Small intestine (tissue), 7 donors: ENCODE data around the gene CCDC177. TPM values are rescaled to one million over a fixed set of nuclear protein-coding genes. Genes with fewer than 3 reads are reported as not detected.
A peak's percentile ranks its signal among the peaks of the same experiment; 100 is the strongest.

ENCODE experiments used
- DNase-seq, 2 donors: peaks; one replicate each; pipeline versions ENCODE4 v3.0.0 to v3.0.0-alpha.2; 2013
- FAIRE-seq: peaks from 2 replicates; lab custom pipeline; 2012; peaks lifted over from hg19 to GRCh38; lab: Jason Lieb, UNC
- H3K27ac ChIP-seq, 3 donors: one replicate each; pipeline ENCODE4 v1.5.1; 2013; ENCODE audit warnings: low read length in 2 of 3, mild to moderate bottlenecking in 2 of 3, control low read depth in 1 of 3, inconsistent platforms in 1 of 3, low read depth in 1 of 3, moderate library complexity in 1 of 3
- H3K27me3 ChIP-seq, 3 donors: one replicate each; pipeline ENCODE4 v1.6.1; 2013; ENCODE audit warnings: low read length in 3 of 3, inconsistent platforms in 1 of 3; ENCODE audit not compliant: control insufficient read depth in 3 of 3, insufficient read depth in 3 of 3
- H3K36me3 ChIP-seq, 3 donors: one replicate each; pipeline ENCODE4 v1.6.1; 2013; ENCODE audit warnings: low read length in 3 of 3, inconsistent platforms in 1 of 3, low read depth in 1 of 3, mild to moderate bottlenecking in 1 of 3, moderate library complexity in 1 of 3; ENCODE audit not compliant: control insufficient read depth in 3 of 3, insufficient read depth in 2 of 3
- H3K4me1 ChIP-seq, 3 donors: one replicate each; pipeline ENCODE4 v1.6.1; 2013; ENCODE audit warnings: low read length in 2 of 3, inconsistent platforms in 1 of 3, low read depth in 1 of 3, mild to moderate bottlenecking in 1 of 3, moderate library complexity in 1 of 3; ENCODE audit not compliant: control insufficient read depth in 3 of 3, insufficient read depth in 2 of 3
- H3K4me3 ChIP-seq, 3 donors: one replicate each; pipeline ENCODE4 v1.5.1; 2013; ENCODE audit warnings: low read length in 3 of 3, control low read depth in 1 of 3, inconsistent platforms in 1 of 3, low read depth in 1 of 3, mild to moderate bottlenecking in 1 of 3, moderate library complexity in 1 of 3
- H3K9me3 ChIP-seq, 2 donors: one replicate each; pipeline ENCODE4 v1.6.1; 2013; ENCODE audit warnings: low read depth in 1 of 2, low read length in 1 of 2; ENCODE audit not compliant: control insufficient read depth in 2 of 2, insufficient read depth in 1 of 2
- WGBS, 3 donors: extraction: QIAGEN DNeasy Blood & Tissue Kit; methylation state at CpG; one replicate each; pipeline ENCODE4 v1.1.7; 2013; 5-methylcytosine and 5-hydroxymethylcytosine counted together
- polyA plus RNA-seq, 4 donors: library from polyadenylated mRNA; stranded (reverse) in 3 of 4; unstranded in 1 of 4; fragments of 200-250 nt in 3 of 4; fragments of 120-200 nt in 1 of 4; gene quantifications; one replicate each; pipeline versions ENCODE4 v1.2.1 to v1.2.3, GENCODE V29; 2013
- donor health status: healthy with polysubstance abuse.
- donor health status: control.
- donor health status: control.
- donor health status: Bipolar disorder and iron deficiency.
- donor health status: healthy.

The CCDC177 gene
- polyA plus RNA-seq, 4 donors, result 0.01 to 0.03 TPM; not detected in 2

- peak in 1 of 2 donors; percentile 24 for DNase-seq
- 52 to 62% (median 62%) methylated on average over 6 of the region's 6 CpGs for WGBS, 3 donors
- no peaks in the 10 kb centered on the region for H3K9me3 ChIP-seq
- H3K4me1 ChIP-seq, result no peaks in the 10 kb centered on the region
- no peak overlapping the region for H3K27ac ChIP-seq
- no peaks in the 10 kb centered on the region for H3K36me3 ChIP-seq
- FAIRE-seq, result no peak
- no peak overlapping the region for H3K4me3 ChIP-seq
- no peaks in the 10 kb centered on the region for H3K27me3 ChIP-seq
Measured at GRCh38 chr14:69593018-69593677, 18.5 kb upstream of the CCDC177 start.

DNA sequence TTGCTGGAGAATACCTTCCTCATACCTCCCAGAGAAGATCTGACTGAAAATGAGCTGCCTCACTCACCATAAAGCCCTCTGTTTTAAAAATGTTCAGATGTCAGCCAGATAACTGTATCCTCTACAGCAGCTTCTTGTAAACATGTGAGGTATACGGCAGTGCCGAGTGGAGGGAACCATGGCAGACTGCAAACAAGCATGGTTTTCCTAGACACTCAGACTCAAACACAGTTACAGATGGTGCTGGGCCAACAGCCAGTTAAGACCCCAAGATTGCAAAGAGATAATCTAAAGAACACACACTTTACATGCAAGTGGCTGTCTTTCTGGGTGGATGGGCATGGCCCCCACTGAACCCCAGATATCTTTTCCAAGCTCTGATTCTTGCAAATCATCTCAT, 16.6 kb upstream of the CCDC177 start:
- no peak for DNase-seq
- Histone ChIP-seq H3K4me3 (no peak overlapping the region), H3K4me1 (peaks cover 0 to 4% (median 0%) of the 10 kb centered on the region in 3 donors), H3K9me3 (no peaks in the 10 kb centered on the region), H3K36me3 (no peaks in the 10 kb centered on the region), H3K27me3 (no peaks in the 10 kb centered on the region), H3K27ac (no peak overlapping the region)
- 78 to 87% (median 83%) methylated on average over 2 of the region's 2 CpGs for WGBS, 3 donors
- no peak for FAIRE-seq

DNA sequence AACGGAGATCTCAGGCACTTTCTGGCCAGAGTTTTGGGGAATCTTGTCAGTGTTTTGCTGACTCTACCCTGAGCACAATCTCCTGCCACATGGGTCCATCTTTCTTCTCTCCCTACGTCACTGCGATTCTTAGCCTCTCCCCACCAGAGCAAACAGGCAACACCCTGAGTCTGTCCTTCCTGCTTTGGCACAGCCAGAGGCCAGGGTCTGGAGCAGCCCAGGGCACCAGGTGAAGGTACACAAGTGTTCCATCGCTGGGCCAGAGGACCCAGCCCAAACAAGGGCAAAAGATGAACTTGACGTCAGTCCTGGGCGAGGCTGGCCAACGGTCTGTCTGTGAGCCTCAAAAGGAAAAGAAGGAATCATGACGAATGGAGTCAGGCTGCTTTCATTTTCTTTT, 12.7 kb upstream of the CCDC177 start:
- H3K4me3 ChIP-seq, result no peak overlapping the region
- DNase-seq (peak; percentile 25 to 95), FAIRE-seq (no peak)
- WGBS, 3 donors, result 13 to 53% (median 46%) methylated on average over 8 of the region's 8 CpGs
- no peaks in the 10 kb centered on the region for H3K27me3 ChIP-seq
- H3K36me3 ChIP-seq, result no peaks in the 10 kb centered on the region
- H3K9me3 ChIP-seq, result no peaks in the 10 kb centered on the region
- peaks cover 0 to 4% (median 0%) of the 10 kb centered on the region in 3 donors for H3K4me1 ChIP-seq
- H3K27ac ChIP-seq, result peak overlapping the region in 1 of 3 donors; percentile 71

DNA sequence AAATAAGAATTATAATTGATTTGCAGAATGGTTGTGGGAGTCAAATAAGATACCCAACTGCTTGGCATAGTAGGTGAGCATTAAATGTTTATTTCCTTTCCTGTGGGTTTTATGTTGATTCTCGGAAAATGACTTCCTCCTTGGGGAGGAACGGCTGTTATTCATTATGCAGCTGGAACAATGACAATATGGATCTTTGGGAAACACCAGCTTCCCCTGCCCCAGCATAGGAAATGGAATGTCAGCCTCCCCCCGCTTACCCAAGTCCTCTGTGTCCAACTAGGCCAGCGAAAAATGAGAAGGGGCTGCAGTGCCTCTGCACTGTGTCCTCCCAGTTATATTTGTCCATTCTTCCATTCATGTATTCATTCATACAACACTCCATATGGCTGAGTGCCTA, 11.7 kb upstream of the CCDC177 start:
- H3K36me3 ChIP-seq, result no peaks in the 10 kb centered on the region
- 65 to 86% (median 83%) methylated on average over 4 of the region's 4 CpGs for WGBS, 3 donors
- no peak overlapping the region for H3K4me3 ChIP-seq
- H3K4me1 ChIP-seq, result peaks cover 0 to 4% (median 0%) of the 10 kb centered on the region in 3 donors
- H3K9me3 ChIP-seq, result no peaks in the 10 kb centered on the region
- DNase-seq, result no peak
- H3K27ac ChIP-seq, result no peak overlapping the region
- FAIRE-seq, result no peak
- no peaks in the 10 kb centered on the region for H3K27me3 ChIP-seq

- H3K9me3 ChIP-seq, result no peaks in the 10 kb centered on the region
- no peak overlapping the region for H3K4me3 ChIP-seq
- no peaks in the 10 kb centered on the region for H3K36me3 ChIP-seq
- 76 to 96% (median 82%) methylated on average over 1 of the region's 1 CpG for WGBS, 3 donors
- H3K27ac ChIP-seq, result no peak overlapping the region
- no peaks in the 10 kb centered on the region for H3K27me3 ChIP-seq
- no peak for FAIRE-seq
- peaks cover 0 to 12% (median 4%) of the 10 kb centered on the region in 3 donors for H3K4me1 ChIP-seq
- no peak for DNase-seq
Measured at GRCh38 chr14:69584389-69584788, 9.7 kb upstream of the CCDC177 start.

GRCh38 chr14:69582829-69583228, 8.2 kb upstream of the CCDC177 start:
- DNase-seq, result no peak
- 85 to 94% (median 91%) methylated on average over 4 of the region's 4 CpGs for WGBS, 3 donors
- H3K9me3 ChIP-seq, result no peaks in the 10 kb centered on the region
- FAIRE-seq, result no peak
- H3K27ac ChIP-seq, result no peak overlapping the region
- no peaks in the 10 kb centered on the region for H3K36me3 ChIP-seq
- H3K4me1 ChIP-seq, result peaks cover 0 to 12% (median 4%) of the 10 kb centered on the region in 3 donors
- H3K4me3 ChIP-seq, result no peak overlapping the region
- no peaks in the 10 kb centered on the region for H3K27me3 ChIP-seq

- Histone ChIP-seq H3K4me3 (no peak overlapping the region), H3K36me3 (no peaks in the 10 kb centered on the region), H3K27ac (no peak overlapping the region), H3K27me3 (peaks cover 0 to 4% (median 0%) of the 10 kb centered on the region in 3 donors), H3K4me1 (peaks cover 0 to 8% (median 4%) of the 10 kb centered on the region in 3 donors), H3K9me3 (peaks cover 0 to 3% of the 10 kb centered on the region in 2 donors)
- FAIRE-seq (no peak), DNase-seq (no peak)
- 75 to 100% (median 85%) methylated on average over 1 of the region's 1 CpG for WGBS, 3 donors
Measured at GRCh38 chr14:69582212-69582611, 7.5 kb upstream of the CCDC177 start.

DNA sequence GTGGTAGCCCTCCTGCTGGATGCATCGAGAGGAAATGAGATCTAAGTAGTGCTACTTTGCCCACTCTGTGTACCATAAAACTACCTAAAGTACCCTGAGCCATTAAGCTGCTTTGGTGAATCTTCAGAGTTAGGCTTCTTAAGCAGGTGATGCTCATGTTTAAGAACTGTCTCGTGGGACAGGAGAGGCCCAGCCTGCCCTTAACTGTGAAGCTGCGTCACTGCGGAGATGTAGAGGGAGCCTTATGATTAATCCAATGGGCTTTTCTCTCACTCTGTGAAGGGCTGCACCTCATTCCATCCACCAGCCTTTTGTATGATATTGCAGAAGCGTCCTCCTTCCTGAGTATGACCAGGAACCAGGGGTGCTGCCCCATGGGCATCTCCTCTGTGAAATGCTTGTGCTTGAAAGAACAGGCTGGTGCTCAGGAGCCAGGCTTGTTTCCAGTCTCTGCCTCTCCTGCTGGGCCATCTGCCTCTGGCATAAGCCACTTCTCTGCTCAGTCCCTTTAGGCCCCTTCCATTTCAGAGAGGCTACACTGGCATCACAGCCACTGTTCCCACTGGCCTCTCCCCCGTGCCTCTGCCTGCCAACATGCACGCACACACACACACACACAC, 6.8 kb upstream of the CCDC177 start:
- peaks cover 0 to 8% (median 4%) of the 10 kb centered on the region in 3 donors for H3K4me1 ChIP-seq
- H3K36me3 ChIP-seq, result no peaks in the 10 kb centered on the region
- 88 to 96% (median 91%) methylated on average over 7 of the region's 7 CpGs for WGBS, 3 donors
- H3K4me3 ChIP-seq, result no peak overlapping the region
- no peak overlapping the region for H3K27ac ChIP-seq
- H3K9me3 ChIP-seq, result peaks cover 0 to 10% of the 10 kb centered on the region in 2 donors
- FAIRE-seq, result no peak
- DNase-seq, result no peak
- peaks cover 0 to 12% (median 3%) of the 10 kb centered on the region in 3 donors for H3K27me3 ChIP-seq
